ENCODE data around the gene SLC24A3.

DNA sequence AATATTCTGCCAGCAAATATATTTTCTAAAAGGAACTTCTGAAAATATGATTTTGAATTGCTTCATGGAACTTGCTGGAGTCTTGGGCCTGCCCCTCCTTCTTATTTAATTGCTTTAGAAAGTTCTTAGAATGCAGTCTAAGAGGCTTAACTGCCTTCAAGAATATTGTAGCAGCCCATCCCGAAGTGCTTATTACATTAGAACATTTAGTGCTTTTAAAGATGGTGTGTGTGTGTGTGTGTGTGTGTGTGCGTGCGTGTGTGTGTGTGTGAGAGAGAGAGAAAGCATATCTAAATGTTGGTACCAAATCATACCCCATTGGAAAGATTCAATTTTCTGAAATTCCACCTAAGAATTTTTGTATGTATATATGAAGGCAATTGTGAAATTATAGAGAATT lies 193.5 kb downstream of the SLC24A3 start:
- TF ChIP-seq, protein P1, sequence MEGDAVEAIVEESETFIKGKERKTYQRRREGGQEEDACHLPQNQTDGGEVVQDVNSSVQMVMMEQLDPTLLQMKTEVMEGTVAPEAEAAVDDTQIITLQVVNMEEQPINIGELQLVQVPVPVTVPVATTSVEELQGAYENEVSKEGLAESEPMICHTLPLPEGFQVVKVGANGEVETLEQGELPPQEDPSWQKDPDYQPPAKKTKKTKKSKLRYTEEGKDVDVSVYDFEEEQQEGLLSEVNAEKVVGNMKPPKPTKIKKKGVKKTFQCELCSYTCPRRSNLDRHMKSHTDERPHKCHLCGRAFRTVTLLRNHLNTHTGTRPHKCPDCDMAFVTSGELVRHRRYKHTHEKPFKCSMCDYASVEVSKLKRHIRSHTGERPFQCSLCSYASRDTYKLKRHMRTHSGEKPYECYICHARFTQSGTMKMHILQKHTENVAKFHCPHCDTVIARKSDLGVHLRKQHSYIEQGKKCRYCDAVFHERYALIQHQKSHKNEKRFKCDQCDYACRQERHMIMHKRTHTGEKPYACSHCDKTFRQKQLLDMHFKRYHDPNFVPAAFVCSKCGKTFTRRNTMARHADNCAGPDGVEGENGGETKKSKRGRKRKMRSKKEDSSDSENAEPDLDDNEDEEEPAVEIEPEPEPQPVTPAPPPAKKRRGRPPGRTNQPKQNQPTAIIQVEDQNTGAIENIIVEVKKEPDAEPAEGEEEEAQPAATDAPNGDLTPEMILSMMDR (IDR thresholded peaks at IDR 0.05; ENCODE audit: low read depth, low read length) = no peak
- TF ChIP-seq EZH2phosphoT487 (IDR thresholded peaks at IDR 0.05; ENCODE audit: low read depth) = no peak
